Stimulated activated CD4-positive, alpha-beta T cell treated with anti-CD3 and anti-CD28 coated beads, Interleukin-15, amount 100 ng/mL, for 48 hours (primary cell): Measurements from ENCODE around the gene SPTSSB.

Experiments used
- DNase-seq, 2 donors: peaks; one replicate each; pipeline ENCODE4 v3.0.0-alpha.2; 2020; ENCODE audit warnings: low read depth in 2 of 2

The SPTSSB gene

DNA sequence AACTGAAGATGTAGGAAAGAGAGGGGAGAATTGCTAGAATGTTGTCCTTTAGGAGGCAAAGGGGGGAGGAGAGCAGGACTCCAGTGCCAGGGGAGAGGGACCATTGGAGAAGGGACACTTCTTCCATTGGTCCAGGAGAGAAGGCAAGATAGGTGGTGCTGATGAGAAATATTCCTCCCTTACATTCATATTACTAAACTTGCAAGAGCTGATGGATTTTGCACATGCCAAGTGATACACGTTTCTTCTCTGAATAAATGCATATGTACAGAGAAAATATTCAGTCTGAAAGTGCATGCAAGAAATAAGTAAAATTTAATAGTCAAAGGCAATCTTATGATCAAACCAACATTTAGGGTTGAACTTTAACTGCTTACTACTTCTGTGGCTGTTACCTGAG lies 21.5 kb upstream of the SPTSSB start:
- no peak for DNase-seq

DNA sequence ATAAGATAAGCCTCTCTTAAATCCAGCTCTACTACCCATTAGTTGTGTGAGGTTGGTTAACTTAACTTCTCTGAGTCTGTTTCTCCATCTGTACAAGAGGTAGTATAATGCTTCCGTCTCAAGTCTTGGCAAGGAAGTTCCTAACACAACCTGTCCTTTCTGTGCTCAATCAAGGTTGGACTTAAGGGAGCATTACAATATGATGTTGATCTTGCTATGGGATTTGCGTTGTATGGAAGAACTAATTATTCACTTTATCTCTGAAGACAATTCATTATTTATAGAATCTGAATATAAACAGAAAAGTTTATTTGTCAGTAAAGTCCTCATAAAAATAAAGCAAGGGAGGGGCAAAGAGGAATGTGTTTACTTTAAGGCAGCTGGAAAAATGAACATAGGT lies 18.9 kb upstream of the SPTSSB start:
- DNase-seq: no peak

DNA sequence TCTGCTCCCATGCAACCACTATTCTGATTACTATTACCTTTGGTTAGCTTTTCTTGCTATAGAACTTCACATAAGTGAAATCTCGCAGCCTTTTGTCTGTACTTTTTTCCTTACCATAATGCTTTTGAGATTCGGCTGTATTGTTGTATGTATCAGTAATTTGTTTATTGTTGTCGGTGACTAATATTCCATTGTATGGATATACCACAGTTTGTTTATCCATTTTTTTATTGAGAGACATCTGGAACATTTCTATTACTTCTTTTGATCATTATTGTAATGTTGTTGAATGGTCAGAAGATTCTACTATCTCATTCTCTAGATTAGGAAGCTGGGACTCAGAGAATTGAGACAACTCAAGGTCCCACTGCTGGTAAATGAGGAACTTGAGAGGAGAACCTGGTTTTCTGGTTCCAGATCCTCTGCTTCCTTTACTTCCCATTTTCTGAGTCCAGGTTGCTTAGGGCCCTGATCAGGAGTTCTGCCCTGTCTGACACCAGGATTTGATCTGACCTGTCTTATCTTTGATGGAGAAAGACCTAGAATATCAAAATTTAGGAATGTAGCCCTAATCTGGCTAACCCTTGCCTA lies 18.2 kb upstream of the SPTSSB start:
- no peak for DNase-seq

DNA sequence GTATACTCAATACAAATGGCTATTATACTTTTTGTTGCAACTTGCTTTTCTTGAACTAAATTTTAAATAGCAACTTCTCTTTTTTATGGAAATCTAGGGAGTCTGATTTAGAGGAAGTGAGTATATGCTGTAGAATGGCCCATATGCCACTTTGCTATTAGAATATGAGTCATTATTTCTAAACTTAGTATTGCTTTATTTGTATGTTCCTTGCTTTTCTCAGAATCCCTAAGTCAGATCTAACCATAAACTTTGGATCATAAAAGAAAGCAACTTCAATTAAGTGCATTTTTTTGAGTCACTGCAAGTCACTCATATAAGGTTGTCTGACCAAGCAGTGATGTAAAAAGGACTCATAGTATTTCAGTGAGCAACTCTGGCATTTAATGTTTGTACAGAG lies 17.5 kb upstream of the SPTSSB start:
- DNase-seq: no peak

DNA sequence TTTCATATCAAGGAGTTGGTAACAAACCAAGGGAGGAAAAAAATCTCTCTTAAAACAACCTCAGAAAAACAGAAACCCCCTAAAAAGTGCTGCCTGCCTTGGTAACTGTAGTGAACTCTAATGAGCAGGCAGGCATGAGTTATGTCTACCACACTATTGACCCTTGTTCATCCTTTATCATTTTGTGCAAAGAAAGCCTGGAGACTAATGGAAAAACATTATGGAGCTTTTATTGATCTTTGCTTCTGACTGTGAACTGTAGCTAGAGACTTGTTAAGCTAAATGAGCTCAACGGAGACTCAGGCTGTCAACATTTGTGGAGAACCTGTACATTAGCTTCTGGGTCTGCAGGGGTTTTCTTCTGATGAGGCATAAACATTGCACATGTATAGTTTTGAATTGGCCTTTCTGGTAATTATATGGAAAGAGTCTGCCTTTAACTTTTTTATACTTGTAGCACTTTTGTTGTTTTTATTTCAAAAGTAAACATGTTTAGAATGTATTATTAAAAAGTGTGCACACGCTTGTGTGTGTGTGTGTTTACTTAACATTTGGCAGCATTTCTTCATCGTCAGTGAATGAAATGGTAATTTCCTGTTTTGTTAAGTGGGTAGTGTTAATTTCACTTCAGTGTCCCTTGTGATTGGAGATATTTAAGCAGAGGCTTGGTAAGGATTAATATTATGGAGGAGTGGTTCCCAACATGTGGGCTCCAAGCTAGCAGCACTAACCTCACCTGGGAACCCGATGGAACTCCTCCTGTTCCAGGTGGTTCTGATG lies 15.9 kb upstream of the SPTSSB start:
- DNase-seq: no peak

DNA sequence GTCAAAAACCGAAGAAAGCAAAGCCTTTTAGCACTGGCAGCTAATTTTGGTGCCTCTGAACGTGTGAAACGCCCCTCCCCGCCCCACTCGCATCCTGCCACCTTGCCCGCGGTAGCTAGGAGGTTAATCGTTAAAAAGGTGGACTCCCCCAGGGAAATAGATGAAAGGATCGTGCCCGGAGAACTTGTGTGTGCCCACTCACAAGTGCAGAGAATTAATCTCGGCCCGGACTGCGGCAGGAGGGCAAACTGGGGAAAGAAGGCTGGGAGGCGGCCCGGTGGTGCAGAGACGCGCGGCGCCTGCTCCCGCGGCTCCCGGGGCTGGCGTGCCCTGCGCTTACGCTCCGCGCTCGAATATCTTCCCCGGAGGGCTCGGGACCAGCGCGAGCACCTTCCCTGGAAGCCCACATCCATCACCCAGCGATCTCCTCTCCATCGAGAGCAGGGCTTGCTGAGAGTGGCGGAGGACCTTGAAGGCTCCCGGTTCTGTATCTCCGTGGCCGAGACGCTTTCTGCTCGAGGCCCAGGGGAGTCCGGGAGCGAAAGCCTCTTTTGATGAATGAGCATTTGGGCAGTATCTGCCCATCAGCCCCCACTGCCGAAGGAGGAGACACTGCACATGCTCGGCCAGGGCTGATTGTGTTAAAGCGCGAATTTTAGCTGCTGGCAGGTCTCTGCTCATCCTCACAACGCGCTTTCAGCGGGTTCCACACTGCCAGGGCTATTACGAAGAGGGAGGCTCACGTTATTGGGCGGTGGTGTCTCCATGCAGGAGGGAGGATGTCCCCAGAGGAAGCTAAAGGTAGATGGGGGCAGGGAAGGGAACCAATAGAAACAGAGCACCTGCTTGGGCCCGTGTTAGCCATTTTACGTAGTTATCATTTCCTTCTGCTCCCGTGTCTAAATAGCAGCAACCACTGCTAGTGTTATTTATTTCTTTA lies 1.3 kb upstream of the SPTSSB start:
- no peak for DNase-seq

DNA sequence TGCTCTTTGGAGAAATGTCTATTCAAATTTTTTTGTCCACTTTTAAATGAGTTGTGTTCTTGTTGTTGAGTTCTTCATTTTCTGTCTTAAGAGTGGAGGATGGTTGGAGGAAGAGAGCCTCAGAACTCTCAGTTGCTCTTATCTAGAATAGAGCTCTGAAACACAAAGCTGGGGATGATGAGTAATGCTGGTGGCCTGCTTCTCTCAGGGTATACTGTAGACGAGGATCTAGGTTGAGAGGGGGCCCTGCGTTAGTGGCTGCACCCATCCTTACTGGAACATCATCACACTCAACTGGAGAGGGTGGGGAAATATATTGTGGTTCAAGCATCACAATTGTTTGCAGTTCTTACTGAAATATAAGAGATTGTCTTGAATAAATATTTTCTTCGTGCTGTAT lies 1.8 kb downstream of the SPTSSB start:
- DNase-seq: no peak

DNA sequence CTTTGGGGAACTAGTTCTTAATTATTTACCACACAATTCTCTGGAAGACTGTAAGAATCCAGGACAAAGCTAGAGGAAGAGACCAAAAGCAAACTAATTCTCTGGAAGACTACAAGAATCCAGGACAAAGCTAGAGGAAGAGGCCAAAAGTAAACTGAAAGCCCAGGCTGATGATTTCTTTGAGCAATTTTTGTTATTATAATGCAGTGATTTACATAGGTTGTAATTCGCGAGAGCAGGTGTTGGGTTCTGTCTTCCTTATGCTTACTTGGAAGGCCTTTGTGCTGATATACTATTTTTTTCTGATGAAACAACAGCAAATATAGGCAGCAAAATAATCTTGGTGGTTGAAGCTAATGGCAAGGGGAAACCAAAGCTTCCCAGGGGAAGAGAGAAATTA lies 5.2 kb downstream of the SPTSSB start:
- no peak for DNase-seq

DNA sequence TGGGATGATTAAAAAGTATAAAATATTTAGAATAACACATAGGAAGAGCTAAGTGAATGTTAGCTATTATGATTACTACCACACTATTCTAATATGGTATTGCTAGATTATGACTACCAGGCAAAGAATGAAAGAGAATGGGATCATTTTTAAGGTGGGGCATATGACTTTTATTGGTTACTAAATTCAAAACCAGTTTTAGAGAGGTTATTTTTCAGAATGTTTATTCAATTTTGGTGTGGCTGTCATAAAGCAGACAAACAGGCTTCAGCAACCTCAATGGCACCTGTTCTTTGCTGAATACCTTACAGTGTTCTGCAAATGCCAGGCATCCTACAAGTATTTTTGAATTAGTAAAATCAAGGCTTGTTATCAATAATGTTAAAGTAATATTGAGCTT lies 12.8 kb downstream of the SPTSSB start:
- DNase-seq: no peak

DNA sequence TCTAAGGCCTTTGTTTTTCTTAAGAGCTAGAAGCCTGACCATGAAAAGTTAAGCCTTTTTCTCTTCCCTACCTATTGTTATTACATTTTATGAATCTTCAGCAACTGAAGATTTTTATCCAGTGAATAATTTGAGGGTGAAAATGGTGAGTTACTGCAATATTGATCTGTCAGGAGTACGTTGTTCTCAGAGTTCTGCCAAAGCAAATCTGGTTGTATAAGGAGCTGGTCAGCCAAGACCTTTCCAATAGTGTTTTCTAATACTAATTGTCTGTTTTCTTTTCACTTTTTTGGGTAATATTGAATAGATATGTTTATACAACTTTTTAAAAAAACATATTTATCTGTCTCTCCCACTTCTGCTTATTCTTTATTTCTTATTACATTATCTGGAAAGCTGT lies 15.0 kb downstream of the SPTSSB start:
- DNase-seq: no peak

DNA sequence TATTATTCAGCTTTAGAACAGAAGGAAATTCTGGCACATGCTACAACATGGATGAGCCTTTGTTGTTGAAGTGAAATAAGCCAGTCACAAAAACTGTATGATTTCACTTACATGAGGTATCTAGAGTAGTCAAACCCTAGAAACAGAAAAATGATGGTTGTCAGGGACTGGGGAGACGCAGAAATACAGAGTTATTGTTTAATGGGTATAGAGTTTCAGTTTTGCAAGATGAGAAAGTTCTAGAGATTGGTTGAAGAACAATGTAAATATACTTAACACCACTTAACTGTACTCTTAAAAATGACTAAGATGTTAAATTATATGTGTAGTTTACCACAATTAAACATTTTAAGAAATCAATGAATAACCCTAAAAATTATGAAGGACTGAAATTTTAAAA lies 15.8 kb downstream of the SPTSSB start:
- no peak for DNase-seq

DNA sequence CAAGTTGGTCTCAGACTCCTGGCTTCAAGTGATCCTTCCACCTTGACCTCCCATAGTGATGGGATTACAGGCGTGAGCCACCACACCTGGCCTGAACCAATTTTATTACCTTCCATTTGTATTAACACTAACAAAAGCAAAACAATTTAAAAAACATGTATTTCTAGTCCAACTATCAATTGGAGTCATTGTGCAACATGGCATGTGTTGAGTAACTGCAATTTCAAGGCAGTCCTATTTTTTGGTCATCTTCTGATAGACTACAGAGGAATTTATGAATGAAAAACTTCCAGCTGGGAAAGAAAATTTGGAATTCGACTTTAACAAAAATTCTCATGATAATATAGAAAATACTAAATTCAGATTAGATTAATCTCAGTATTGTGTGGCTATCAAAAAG lies 16.8 kb downstream of the SPTSSB start:
- DNase-seq: no peak

DNA sequence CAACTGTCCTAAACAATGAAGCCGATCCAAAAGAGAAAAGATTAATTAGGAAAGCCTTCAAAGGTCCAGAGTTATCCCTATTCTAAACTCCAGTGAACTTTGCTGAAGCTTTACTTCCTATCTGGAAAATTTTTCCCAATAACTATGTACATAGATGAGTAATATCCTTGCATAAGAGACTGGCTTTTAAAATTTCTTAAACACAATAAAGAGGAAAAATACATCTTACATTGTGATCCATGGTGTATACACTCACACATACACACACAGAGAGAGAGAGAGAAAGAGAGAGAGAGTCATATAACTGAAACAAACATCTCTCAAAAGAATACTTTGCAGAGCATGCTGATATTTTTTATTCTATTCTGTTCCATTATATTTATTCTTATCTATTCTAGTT lies 20.0 kb downstream of the SPTSSB start:
- no peak for DNase-seq

DNA sequence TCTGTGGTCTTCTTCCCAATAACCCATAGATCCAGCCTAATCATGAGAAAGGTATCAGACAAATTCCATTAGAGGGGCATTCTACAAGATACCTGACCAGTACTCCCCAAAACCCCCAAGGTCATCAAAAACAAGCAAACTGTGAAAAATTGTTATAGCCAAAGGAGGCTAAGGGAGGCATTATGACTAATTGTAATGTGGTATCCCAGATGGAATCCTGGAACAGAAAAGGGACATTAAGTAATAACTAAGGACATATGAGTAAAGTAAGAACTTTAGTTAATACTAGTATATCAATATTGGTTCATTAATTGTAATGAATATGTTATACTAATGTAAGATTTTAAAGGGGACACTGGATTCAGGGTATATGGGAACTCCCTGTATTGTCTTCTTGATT lies 20.4 kb downstream of the SPTSSB start:
- DNase-seq: no peak

DNA sequence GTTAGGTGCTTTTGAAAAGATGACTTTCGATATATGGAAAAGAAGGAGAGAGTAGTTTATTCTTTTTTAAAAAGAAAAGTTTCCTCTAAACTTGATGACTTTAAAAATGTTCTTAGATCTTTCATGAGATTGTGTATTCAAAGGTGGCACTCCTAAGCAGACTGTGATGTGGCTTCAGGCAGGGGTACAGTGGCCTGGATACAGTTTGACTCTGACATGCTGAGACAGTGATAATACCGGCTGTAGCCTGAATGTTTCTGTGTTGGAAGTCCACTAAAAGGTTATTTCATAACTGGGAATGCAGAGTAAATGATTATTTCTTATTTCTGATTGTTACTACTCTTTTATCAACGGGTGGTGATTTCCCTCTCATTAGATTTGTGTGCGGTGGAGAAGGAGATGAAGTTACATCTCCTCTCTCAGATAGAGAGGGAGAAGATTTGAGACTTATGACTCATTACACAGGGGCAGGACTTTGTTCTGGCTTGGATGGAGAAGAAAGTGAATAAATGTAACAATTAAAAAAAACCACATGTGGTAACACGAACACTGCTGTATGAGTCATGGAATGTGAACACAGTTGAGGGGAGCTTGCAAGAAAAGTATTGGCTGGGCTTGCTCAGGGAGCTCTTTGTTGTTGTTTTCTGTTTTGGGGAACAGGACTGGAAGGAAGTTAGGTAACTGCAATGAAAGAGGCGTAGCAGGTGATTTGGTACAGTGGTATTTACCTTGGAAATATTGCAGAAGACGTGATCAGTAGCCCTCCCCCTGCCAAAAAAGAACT lies 21.6 kb downstream of the SPTSSB start:
- no peak for DNase-seq

DNA sequence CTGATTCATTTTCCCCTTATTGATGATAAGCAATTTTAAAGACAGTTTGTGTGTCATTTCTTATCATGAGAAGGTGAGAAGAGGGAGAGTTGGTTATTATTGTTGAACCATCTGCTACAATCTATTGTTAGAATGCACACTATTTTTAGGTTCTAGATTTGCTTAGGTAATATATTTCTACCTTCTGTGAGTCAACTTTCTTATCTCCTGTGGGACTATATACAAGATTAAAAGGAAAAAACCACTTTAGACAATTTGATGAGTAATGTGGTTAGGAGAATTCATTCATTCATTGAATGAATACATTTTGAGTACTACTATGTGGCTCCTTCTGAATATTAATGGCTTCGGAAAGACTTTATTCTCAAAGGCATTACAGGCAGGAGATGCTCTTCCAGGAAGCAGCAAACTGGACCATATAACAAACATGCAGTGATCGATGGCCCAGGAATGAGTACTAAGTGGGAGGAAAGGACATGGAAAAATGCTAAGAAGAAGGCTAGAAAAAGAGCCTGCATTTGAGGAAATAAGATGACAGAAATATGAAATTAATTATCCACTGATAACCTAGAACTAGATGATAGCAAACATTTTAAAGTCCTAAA lies 22.4 kb downstream of the SPTSSB start:
- no peak for DNase-seq

DNA sequence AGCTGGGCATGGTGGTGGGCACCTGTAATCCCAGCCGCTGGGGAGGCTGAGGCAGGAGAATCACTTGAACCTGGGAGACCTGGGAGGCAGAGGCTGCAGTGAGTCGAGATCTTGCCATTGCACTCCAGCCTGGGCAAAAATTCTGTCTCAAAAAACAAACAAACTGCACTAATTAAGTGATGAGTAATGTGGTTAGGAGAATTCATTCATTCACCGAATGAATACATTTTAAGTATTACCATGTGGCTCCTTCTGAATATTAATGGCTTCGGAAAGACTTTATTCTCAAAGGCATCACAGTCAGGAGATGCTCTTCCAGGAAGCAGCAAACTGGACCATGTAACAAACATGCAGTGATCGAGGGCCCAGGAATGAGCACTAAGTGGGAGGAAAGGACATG lies 23.6 kb downstream of the SPTSSB start:
- no peak for DNase-seq

DNA sequence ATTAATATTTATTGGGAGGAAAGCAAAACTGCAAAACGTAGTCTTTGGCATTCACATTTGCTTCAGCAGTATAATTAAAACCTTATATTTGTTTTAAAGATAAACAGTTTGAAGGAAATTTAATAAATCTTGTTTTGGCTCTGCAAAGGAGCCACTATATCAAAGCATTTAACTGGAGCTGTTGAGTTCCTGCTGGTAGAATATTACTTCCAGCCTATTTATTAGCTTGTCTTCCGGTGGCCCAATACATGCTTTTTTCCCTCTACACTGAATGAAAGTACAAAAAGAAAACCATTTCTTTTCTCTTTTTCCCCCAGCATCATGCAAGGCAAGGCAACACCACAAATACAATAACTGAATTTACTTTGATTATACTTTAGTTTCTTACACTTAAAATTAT lies 26.3 kb downstream of the SPTSSB start:
- DNase-seq: no peak

DNA sequence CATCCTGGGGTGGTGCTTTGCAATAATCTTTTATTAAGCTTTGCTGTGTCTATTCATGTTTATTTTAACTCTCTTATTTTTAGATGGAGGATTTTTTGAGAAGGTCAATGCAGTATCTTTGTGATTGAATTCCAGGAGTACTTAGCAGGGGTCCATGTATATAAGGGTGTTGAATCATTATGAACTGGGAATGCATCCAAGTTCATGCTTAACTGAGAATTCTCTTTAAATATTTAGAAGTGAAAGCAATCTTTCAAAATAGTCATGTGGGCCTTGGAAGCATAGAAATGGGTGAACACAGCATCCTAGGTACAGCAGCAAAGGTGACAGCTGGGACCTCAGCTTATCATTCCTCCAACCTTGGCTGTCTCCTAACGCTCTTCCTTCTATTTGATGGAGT lies 27.3 kb downstream of the SPTSSB start:
- no peak for DNase-seq

DNA sequence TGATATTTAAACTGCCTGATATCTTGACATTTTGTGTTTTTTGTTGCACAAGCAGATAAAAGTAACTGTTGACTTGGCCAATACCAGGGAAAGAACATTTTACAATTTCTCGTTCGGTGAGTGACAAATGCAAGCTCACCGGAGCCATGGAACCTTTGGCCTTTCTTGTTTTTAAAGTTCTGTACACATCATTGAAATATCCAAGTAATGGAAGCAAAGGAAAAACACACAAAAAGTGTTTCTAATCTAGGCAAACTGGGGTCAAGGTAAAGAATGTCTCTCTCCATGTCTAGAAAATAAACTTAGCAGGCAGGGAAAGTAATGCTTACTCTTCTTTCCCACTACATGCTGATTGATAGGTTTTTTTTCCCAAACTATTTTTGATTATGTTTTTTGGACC lies 27.8 kb downstream of the SPTSSB start:
- DNase-seq: no peak

DNA sequence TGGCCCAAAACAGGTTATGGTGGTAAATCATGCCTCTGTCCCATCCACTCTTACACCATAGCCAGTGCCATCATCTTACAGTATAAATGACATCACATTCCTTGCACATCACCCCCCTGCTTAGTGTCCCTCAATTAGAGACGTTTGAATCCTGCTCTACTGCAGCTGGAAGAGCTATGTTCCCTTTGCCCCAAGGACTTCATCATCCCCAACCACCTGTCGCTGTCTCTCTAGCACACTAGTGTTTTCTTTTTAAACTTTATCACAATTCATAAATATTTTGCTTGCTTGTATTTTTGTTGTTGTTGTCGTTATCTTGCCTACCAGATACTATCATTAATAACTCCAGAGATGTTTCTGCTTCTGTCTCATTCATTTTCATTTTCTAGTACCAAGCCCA lies 28.7 kb downstream of the SPTSSB start:
- DNase-seq: no peak
